Liver (tissue), 9 donors: ENCODE results near the gene IGLL5. TPM values are rescaled to one million over a fixed set of nuclear protein-coding genes. Genes with fewer than 3 reads are reported as not detected.

Experiments
- DNase-seq: peaks from one replicate; pipeline ENCODE4 v3.0.0-alpha.2; 2017; ENCODE audit warnings: low spot score
- H3K27ac ChIP-seq, 2 donors: one replicate each; pipeline ENCODE4 v1.7.0; 2013; ENCODE audit warnings: inconsistent platforms in 2 of 2, low read length in 2 of 2, control low read depth in 1 of 2, low read depth in 1 of 2, mild to moderate bottlenecking in 1 of 2
- H3K27me3 ChIP-seq, 4 donors: one replicate each; pipeline versions ENCODE4 v1.6.1 to v1.7.0; 2013; ENCODE audit warnings: low read length in 3 of 4, inconsistent platforms in 1 of 4, mild to moderate bottlenecking in 1 of 4, moderate library complexity in 1 of 4; ENCODE audit not compliant: control insufficient read depth in 4 of 4, insufficient read depth in 4 of 4
- H3K36me3 ChIP-seq, 4 donors: one replicate each; pipeline versions ENCODE4 v1.6.1 to v1.7.0; 2013; ENCODE audit warnings: low read length in 3 of 4, mild to moderate bottlenecking in 3 of 4, low read depth in 1 of 4, moderate library complexity in 1 of 4; ENCODE audit not compliant: control insufficient read depth in 4 of 4, insufficient read depth in 3 of 4
- H3K4me1 ChIP-seq, 4 donors: one replicate each; pipeline versions ENCODE4 v1.6.1 to v1.7.0; 2013; ENCODE audit warnings: low read length in 3 of 4, mild to moderate bottlenecking in 3 of 4, moderate library complexity in 1 of 4; ENCODE audit not compliant: control insufficient read depth in 4 of 4, insufficient read depth in 4 of 4
- H3K4me3 ChIP-seq, 3 donors: one replicate each; pipeline versions ENCODE4 v1.6.1 to v1.7.0; 2013; ENCODE audit warnings: low read length in 3 of 3, control low read depth in 1 of 3, low read depth in 1 of 3, mild to moderate bottlenecking in 1 of 3
- H3K9ac ChIP-seq, 2 donors: one replicate each; pipeline ENCODE4 v1.7.0; 2013; ENCODE audit warnings: low read length in 2 of 2, mild to moderate bottlenecking in 2 of 2, moderate library complexity in 2 of 2, control low read depth in 1 of 2, low read depth in 1 of 2
- H3K9me3 ChIP-seq, 4 donors: one replicate each; pipeline versions ENCODE4 v1.6.1 to v1.7.0; 2013; ENCODE audit warnings: low read length in 3 of 4; ENCODE audit not compliant: control insufficient read depth in 4 of 4
- EGR1 ChIP-seq, 2 donors: IDR thresholded peaks; 2 replicates each; pipeline ENCODE4 v1.6.1; 2016 to 2018; ENCODE audit warnings: antibody characterized with exemption in 2 of 2, low read depth in 2 of 2
- FOXA1 ChIP-seq: IDR thresholded peaks from 2 replicates; pipeline ENCODE4 v1.6.1; 2016; ENCODE audit warnings: antibody characterized with exemption
- FOXA2 ChIP-seq: IDR thresholded peaks from 2 replicates; pipeline ENCODE4 v1.6.1; 2016; ENCODE audit warnings: antibody characterized with exemption
- GABPA ChIP-seq, 2 donors: IDR thresholded peaks in 1 of 2; conservative IDR thresholded peaks in 1 of 2; 2 replicates each; pipeline ENCODE4 v1.6.1; 2016; ENCODE audit warnings: antibody characterized with exemption in 2 of 2, mild to moderate bottlenecking in 1 of 2, moderate library complexity in 1 of 2
- HNF4A ChIP-seq, 2 donors: conservative IDR thresholded peaks; 2 replicates each; pipeline ENCODE4 v1.6.1; 2016; ENCODE audit warnings: antibody characterized with exemption in 2 of 2, mild to moderate bottlenecking in 2 of 2
- HNF4G ChIP-seq: IDR thresholded peaks from 2 replicates; pipeline ENCODE4 v1.6.1; 2016; ENCODE audit warnings: antibody characterized with exemption
- JUND ChIP-seq, 2 donors: IDR thresholded peaks; 2 replicates each; pipeline ENCODE4 v1.6.1; 2016; ENCODE audit warnings: antibody characterized with exemption in 2 of 2
- NR2F2 ChIP-seq: IDR thresholded peaks from 2 replicates; pipeline ENCODE4 v1.6.1; 2016; ENCODE audit warnings: antibody characterized with exemption
- RAD21 ChIP-seq, 2 donors: IDR thresholded peaks; 2 replicates each; pipeline ENCODE4 v1.6.1; 2016; ENCODE audit warnings: antibody characterized with exemption in 2 of 2, mild to moderate bottlenecking in 2 of 2
- RXRA ChIP-seq, 2 donors: IDR thresholded peaks; 2 replicates each; pipeline ENCODE4 v1.6.1; 2017 to 2018; ENCODE audit warnings: antibody characterized with exemption in 2 of 2, mild to moderate bottlenecking in 1 of 2
- SP1 ChIP-seq: IDR thresholded peaks from 2 replicates; pipeline ENCODE4 v1.6.1; 2018; ENCODE audit warnings: antibody characterized with exemption, mild to moderate bottlenecking
- TAF1 ChIP-seq: conservative IDR thresholded peaks from 2 replicates; pipeline ENCODE4 v1.6.1; 2016; ENCODE audit warnings: antibody characterized with exemption, mild to moderate bottlenecking
- YY1 ChIP-seq: IDR thresholded peaks from 2 replicates; pipeline ENCODE4 v1.6.1; 2016; ENCODE audit warnings: antibody characterized with exemption, mild to moderate bottlenecking
- ZBTB33 ChIP-seq: IDR thresholded peaks from 2 replicates; pipeline ENCODE4 v1.6.1; 2016; ENCODE audit warnings: antibody characterized with exemption
- WGBS: extraction: QIAGEN DNeasy Blood & Tissue Kit; methylation state at CpG from one replicate; pipeline ENCODE4 v1.1.7; 2013; 5-methylcytosine and 5-hydroxymethylcytosine counted together
- polyA plus RNA-seq, 2 donors: library from polyadenylated mRNA; stranded (reverse) in 1 of 2; unstranded in 1 of 2; fragments of 200-250 nt in 1 of 2; fragments of >200 nt in 1 of 2; fragmentation: Nextera tagmentation in 1 of 2; extraction: Ambion mirVana in 1 of 2; gene quantifications; one replicate each; pipeline versions ENCODE4 v1.2.1 to v1.2.3, GENCODE V29; 2013 to 2015
- total RNA-seq, 2 donors: library from RNA; depleted of rRNA; stranded (reverse); fragments of >200 nt; gene quantifications; one replicate each; pipeline ENCODE4 v1.2.3, GENCODE V29; 2014
- TF ChIP-seq, protein P1 (sequence below): IDR thresholded peaks from 2 replicates; pipeline ENCODE4 v1.6.1; 2016; ENCODE audit warnings: antibody characterized with exemption
- TF ChIP-seq, protein P2 (sequence below): IDR thresholded peaks from 2 replicates; pipeline ENCODE4 v1.6.1; 2016; ENCODE audit warnings: antibody characterized with exemption, mild to moderate bottlenecking
- TF ChIP-seq, protein P3 (sequence below): fragments of 150-350 bp; IDR thresholded peaks from 2 replicates; pipeline ENCODE4 v1.5.1; 2017; ENCODE audit warnings: improper control_type of control experiment, low read depth, low read length; ENCODE audit not compliant: missing input control
- donor health status: healthy.
- donor health status: healthy.
- donor health status: healthy.
- donor health status: healthy.
- donor health status: healthy.

Gene IGLL5
- total and polyA plus RNA-seq, 4 donors = 1.3 to 13.4 (median 3.4) TPM

GRCh38 chr22:22866381-22867111 lies 21.1 kb upstream of the IGLL5 start:
- no peaks in the 10 kb centered on the region for H3K9me3 ChIP-seq
- TF ChIP-seq TAF1 = no peak
- TF ChIP-seq EGR1 (IDR thresholded peaks at IDR 0.05; ENCODE audit: low read depth in 2 of 2) = no peak
- no peak for TF ChIP-seq RAD21 (IDR thresholded peaks at IDR 0.05)
- no peak for TF ChIP-seq HNF4G
- TF ChIP-seq, protein P1, sequence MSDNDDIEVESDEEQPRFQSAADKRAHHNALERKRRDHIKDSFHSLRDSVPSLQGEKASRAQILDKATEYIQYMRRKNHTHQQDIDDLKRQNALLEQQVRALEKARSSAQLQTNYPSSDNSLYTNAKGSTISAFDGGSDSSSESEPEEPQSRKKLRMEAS = no peak
- TF ChIP-seq, protein P2, sequence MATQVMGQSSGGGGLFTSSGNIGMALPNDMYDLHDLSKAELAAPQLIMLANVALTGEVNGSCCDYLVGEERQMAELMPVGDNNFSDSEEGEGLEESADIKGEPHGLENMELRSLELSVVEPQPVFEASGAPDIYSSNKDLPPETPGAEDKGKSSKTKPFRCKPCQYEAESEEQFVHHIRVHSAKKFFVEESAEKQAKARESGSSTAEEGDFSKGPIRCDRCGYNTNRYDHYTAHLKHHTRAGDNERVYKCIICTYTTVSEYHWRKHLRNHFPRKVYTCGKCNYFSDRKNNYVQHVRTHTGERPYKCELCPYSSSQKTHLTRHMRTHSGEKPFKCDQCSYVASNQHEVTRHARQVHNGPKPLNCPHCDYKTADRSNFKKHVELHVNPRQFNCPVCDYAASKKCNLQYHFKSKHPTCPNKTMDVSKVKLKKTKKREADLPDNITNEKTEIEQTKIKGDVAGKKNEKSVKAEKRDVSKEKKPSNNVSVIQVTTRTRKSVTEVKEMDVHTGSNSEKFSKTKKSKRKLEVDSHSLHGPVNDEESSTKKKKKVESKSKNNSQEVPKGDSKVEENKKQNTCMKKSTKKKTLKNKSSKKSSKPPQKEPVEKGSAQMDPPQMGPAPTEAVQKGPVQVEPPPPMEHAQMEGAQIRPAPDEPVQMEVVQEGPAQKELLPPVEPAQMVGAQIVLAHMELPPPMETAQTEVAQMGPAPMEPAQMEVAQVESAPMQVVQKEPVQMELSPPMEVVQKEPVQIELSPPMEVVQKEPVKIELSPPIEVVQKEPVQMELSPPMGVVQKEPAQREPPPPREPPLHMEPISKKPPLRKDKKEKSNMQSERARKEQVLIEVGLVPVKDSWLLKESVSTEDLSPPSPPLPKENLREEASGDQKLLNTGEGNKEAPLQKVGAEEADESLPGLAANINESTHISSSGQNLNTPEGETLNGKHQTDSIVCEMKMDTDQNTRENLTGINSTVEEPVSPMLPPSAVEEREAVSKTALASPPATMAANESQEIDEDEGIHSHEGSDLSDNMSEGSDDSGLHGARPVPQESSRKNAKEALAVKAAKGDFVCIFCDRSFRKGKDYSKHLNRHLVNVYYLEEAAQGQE = no peak
- no peak for TF ChIP-seq RXRA (IDR thresholded peaks at IDR 0.05)
- TF ChIP-seq JUND (IDR thresholded peaks at IDR 0.05) = no peak
- TF ChIP-seq NR2F2 = no peak
- no peak for TF ChIP-seq YY1
- no peak for TF ChIP-seq ZBTB33
- TF ChIP-seq SP1 = no peak
- no peak for TF ChIP-seq FOXA1
- TF ChIP-seq GABPA (IDR thresholded peaks at IDR 0.05 in 1 of 2, conservative IDR thresholded peaks at IDR 0.05 in 1 of 2) = no peak
- no peak for TF ChIP-seq HNF4A (conservative IDR thresholded peaks at IDR 0.05)
- TF ChIP-seq, protein P3, sequence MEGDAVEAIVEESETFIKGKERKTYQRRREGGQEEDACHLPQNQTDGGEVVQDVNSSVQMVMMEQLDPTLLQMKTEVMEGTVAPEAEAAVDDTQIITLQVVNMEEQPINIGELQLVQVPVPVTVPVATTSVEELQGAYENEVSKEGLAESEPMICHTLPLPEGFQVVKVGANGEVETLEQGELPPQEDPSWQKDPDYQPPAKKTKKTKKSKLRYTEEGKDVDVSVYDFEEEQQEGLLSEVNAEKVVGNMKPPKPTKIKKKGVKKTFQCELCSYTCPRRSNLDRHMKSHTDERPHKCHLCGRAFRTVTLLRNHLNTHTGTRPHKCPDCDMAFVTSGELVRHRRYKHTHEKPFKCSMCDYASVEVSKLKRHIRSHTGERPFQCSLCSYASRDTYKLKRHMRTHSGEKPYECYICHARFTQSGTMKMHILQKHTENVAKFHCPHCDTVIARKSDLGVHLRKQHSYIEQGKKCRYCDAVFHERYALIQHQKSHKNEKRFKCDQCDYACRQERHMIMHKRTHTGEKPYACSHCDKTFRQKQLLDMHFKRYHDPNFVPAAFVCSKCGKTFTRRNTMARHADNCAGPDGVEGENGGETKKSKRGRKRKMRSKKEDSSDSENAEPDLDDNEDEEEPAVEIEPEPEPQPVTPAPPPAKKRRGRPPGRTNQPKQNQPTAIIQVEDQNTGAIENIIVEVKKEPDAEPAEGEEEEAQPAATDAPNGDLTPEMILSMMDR = no peak
- TF ChIP-seq FOXA2 = no peak
- DNase-seq = no peak
- 53% methylated on average over 8 of the region's 8 CpGs for WGBS
- no peaks in the 10 kb centered on the region for H3K36me3 ChIP-seq
- no peaks in the 10 kb centered on the region for H3K4me1 ChIP-seq
- H3K27ac ChIP-seq = no peak overlapping the region
- H3K9ac ChIP-seq = no peak overlapping the region
- peaks cover 0 to 3% (median 0%) of the 10 kb centered on the region in 4 donors for H3K27me3 ChIP-seq
- H3K4me3 ChIP-seq = no peak overlapping the region
